Neural cell (in vitro differentiated cells): ENCODE results near the gene FLT1. TPM values are rescaled to one million over a fixed set of nuclear protein-coding genes. Genes with fewer than 3 reads are reported as not detected.

Experiments
- H2AFZ ChIP-seq: fragments of 200-600, 300-800 bp; sonication (generic), shearing (Covaris generic); 2 replicates; pipeline ENCODE4 v1.6.0; 2014; ENCODE audit warnings: low read depth, mild to moderate bottlenecking, antibody characterized with exemption, low read length, moderate library complexity
- H3F3A ChIP-seq: fragments of 200-600 bp; shearing (Covaris generic); 2 replicates; pipeline ENCODE4 v1.6.1; 2016; ENCODE audit warnings: mild to moderate bottlenecking, moderate library complexity, mixed read lengths, antibody characterized with exemption, low read length; ENCODE audit not compliant: insufficient read depth, poor library complexity, severe bottlenecking
- H3K27ac ChIP-seq: fragments of 200-600, 300-800 bp; sonication (generic), shearing (Covaris generic); 2 replicates; pipeline ENCODE4 v1.5.1; 2014; ENCODE audit warnings: mild to moderate bottlenecking, low read length, moderate library complexity
- H3K27me3 ChIP-seq: fragments of 300-800, 200-600 bp; sonication (generic), shearing (Covaris generic); 2 replicates; pipeline ENCODE4 v1.6.0; 2014; ENCODE audit warnings: mild to moderate bottlenecking, low read depth, low read length, moderate library complexity; ENCODE audit not compliant: insufficient read depth
- H3K36me3 ChIP-seq: fragments of 300-800, 200-600 bp; sonication (generic), shearing (Covaris generic); 2 replicates; pipeline ENCODE4 v1.5.1; 2014; ENCODE audit warnings: mild to moderate bottlenecking, antibody characterized with exemption, low read length, moderate library complexity; ENCODE audit not compliant: insufficient read depth
- H3K4me2 ChIP-seq: fragments of 300-800, 200-600 bp; sonication (generic), shearing (Covaris generic); 2 replicates; pipeline ENCODE4 v1.6.0; 2014; ENCODE audit warnings: mild to moderate bottlenecking, low read length
- H3K4me3 ChIP-seq: fragments of 300-800, 200-600 bp; sonication (generic), shearing (Covaris generic); 2 replicates; pipeline ENCODE4 v1.5.1; 2014; ENCODE audit warnings: mild to moderate bottlenecking, low read length, moderate library complexity
- H3K79me2 ChIP-seq: fragments of 200-600 bp; shearing (Covaris generic); replicated peaks from 2 replicates; pipeline ENCODE4 v1.6.0; 2014; ENCODE audit warnings: mild to moderate bottlenecking, low read length, moderate library complexity; ENCODE audit not compliant: insufficient read depth
- H3K9ac ChIP-seq: fragments of 300-800, 200-600 bp; sonication (generic), shearing (Covaris generic); 2 replicates; pipeline ENCODE4 v1.6.1; 2016; ENCODE audit warnings: mild to moderate bottlenecking, low read length, mixed read lengths
- H3K9me2 ChIP-seq: fragments of 200-600 bp; shearing (Covaris generic); 2 replicates; pipeline ENCODE4 v1.6.1; 2016; ENCODE audit warnings: mild to moderate bottlenecking, low read length, mixed read lengths; ENCODE audit not compliant: insufficient read depth
- H3K9me3 ChIP-seq: fragments of 200-600, 300-800 bp; sonication (generic), shearing (Covaris generic); 2 replicates; pipeline ENCODE4 v1.6.1; 2016; ENCODE audit warnings: mild to moderate bottlenecking, mixed run types, low read length, moderate library complexity, mixed read lengths
- H4K20me1 ChIP-seq: fragments of 200-600 bp; shearing (Covaris generic); 2 replicates; pipeline ENCODE4 v1.6.1; 2016; ENCODE audit warnings: mild to moderate bottlenecking, mixed run types; ENCODE audit not compliant: insufficient read depth
- EP300 ChIP-seq: fragments of 450-650 bp; conservative IDR thresholded peaks from 2 replicates; pipeline ENCODE4 v1.6.1; 2014; ENCODE audit warnings: antibody characterized with exemption, mild to moderate bottlenecking, moderate library complexity; ENCODE audit not compliant: poor library complexity, severe bottlenecking
- EZH2 ChIP-seq: fragments of 200-600, 300-800 bp; shearing (Covaris generic), sonication (generic); IDR thresholded peaks from 2 replicates; pipeline ENCODE4 v1.6.1; 2014; ENCODE audit warnings: antibody characterized with exemption, low read length, borderline replicate concordance, mild to moderate bottlenecking; ENCODE audit not compliant: insufficient read depth, poor library complexity, severe bottlenecking
- MXI1 ChIP-seq: fragments of 450-650 bp; conservative IDR thresholded peaks from 2 replicates; pipeline ENCODE4 v1.6.1; 2014; ENCODE audit warnings: antibody characterized with exemption, mild to moderate bottlenecking; ENCODE audit not compliant: poor library complexity, severe bottlenecking
- POLR2AphosphoS5 ChIP-seq: IDR thresholded peaks from 2 replicates; pipeline ENCODE4 v1.6.1; 2012
- RAD21 ChIP-seq: fragments of 450-650 bp; conservative IDR thresholded peaks from 2 replicates; pipeline ENCODE4 v1.6.1; 2014; ENCODE audit warnings: antibody characterized with exemption, mild to moderate bottlenecking, moderate library complexity
- SMC3 ChIP-seq: fragments of 450-650 bp; conservative IDR thresholded peaks from 2 replicates; pipeline ENCODE4 v1.6.1; 2014; ENCODE audit warnings: antibody characterized with exemption, mild to moderate bottlenecking, moderate library complexity; ENCODE audit not compliant: poor library complexity
- TAF1 ChIP-seq: IDR thresholded peaks from 2 replicates; pipeline ENCODE4 v1.6.1; 2012; ENCODE audit warnings: low read depth
- polyA plus RNA-seq: library from polyadenylated mRNA; depleted of rRNA; stranded (reverse); fragments of >200 nt; gene quantifications from 2 replicates; pipeline ENCODE4 v1.2.3, GENCODE V29; 2014
- TF ChIP-seq, protein P1 (sequence below): IDR thresholded peaks from 2 replicates; pipeline ENCODE4 v1.6.1; 2012; ENCODE audit warnings: borderline replicate concordance
- TF ChIP-seq, protein P2 (sequence below): fragments of 450-650 bp; IDR thresholded peaks from 2 replicates; pipeline ENCODE4 v1.5.1; 2014; ENCODE audit warnings: antibody characterized with exemption, mild to moderate bottlenecking, moderate library complexity; ENCODE audit not compliant: poor library complexity, severe bottlenecking

Gene FLT1
- polyA plus RNA-seq, 1 donor from 2014 or later = not detected

DNA sequence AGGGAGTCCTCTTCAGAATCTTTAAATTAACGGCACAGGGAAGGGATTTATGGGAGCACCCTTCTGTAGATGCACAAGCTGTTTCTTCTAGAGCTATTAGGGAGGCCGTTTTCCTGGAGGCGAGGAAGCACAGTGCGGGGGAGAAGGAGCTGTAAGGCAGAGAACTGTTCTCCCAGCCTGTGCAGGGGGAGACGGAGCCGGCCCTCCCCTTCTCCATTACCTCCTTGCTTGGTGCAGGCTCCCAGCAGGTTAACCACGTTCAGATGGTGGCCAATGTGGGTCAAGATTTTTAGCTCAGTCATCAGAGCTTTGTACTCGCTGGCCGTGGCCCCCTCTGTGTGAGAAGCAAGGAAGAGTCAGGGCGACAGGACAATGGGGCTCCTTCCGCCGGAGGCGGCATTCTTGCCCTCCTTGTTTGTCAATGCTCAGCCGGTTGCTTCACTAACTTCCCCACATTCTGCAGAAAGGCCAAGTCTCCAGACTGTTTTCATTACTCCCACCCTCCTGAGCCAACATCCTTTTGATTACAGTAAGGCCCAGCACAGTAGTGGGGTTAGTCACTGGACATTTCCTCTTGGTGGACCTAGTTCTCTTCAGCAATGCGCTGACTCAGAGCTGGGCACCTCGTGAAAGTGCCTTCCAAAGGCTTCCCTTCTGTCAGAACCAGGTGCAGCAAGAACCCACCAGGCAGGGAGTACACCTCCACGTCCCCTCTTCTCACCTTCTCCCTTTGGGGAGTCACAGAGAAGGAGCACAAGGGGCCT, 165.4 kb downstream of the FLT1 start:
- H3K4me3 ChIP-seq = no peak overlapping the region

DNA sequence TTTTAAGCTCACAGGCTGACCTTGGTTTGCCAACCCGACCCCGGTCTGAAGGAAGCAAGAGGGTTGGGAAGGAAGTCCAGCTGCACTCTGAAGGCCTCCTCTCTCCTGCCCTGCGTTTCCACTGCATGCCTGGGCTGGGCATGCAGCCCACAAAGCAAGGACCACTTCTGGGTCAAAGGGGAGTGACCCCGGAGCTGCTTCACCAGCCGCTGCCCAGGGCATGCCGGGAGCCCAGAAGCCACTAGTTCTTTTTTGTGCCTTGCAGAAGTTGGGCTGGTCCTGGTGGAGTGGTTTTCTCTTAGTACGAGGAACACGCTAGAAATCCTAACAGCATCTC, 166.7 kb downstream of the FLT1 start:
- TF ChIP-seq SMC3 (no peak), EP300 (no peak), MXI1 (no peak), POLR2AphosphoS5 (no peak), RAD21 (no peak), TAF1 (no peak), EZH2 (no peak)
- TF ChIP-seq, protein P1, sequence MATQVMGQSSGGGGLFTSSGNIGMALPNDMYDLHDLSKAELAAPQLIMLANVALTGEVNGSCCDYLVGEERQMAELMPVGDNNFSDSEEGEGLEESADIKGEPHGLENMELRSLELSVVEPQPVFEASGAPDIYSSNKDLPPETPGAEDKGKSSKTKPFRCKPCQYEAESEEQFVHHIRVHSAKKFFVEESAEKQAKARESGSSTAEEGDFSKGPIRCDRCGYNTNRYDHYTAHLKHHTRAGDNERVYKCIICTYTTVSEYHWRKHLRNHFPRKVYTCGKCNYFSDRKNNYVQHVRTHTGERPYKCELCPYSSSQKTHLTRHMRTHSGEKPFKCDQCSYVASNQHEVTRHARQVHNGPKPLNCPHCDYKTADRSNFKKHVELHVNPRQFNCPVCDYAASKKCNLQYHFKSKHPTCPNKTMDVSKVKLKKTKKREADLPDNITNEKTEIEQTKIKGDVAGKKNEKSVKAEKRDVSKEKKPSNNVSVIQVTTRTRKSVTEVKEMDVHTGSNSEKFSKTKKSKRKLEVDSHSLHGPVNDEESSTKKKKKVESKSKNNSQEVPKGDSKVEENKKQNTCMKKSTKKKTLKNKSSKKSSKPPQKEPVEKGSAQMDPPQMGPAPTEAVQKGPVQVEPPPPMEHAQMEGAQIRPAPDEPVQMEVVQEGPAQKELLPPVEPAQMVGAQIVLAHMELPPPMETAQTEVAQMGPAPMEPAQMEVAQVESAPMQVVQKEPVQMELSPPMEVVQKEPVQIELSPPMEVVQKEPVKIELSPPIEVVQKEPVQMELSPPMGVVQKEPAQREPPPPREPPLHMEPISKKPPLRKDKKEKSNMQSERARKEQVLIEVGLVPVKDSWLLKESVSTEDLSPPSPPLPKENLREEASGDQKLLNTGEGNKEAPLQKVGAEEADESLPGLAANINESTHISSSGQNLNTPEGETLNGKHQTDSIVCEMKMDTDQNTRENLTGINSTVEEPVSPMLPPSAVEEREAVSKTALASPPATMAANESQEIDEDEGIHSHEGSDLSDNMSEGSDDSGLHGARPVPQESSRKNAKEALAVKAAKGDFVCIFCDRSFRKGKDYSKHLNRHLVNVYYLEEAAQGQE = no peak
- TF ChIP-seq, protein P2, sequence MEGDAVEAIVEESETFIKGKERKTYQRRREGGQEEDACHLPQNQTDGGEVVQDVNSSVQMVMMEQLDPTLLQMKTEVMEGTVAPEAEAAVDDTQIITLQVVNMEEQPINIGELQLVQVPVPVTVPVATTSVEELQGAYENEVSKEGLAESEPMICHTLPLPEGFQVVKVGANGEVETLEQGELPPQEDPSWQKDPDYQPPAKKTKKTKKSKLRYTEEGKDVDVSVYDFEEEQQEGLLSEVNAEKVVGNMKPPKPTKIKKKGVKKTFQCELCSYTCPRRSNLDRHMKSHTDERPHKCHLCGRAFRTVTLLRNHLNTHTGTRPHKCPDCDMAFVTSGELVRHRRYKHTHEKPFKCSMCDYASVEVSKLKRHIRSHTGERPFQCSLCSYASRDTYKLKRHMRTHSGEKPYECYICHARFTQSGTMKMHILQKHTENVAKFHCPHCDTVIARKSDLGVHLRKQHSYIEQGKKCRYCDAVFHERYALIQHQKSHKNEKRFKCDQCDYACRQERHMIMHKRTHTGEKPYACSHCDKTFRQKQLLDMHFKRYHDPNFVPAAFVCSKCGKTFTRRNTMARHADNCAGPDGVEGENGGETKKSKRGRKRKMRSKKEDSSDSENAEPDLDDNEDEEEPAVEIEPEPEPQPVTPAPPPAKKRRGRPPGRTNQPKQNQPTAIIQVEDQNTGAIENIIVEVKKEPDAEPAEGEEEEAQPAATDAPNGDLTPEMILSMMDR = no peak
- Histone ChIP-seq H3K4me3 (no peak overlapping the region), H3K27me3 (no peaks in the 10 kb centered on the region), H4K20me1 (no peaks in the 10 kb centered on the region), H3K9ac (no peak overlapping the region), H3K27ac (no peak overlapping the region), H3F3A (no peaks in the 10 kb centered on the region), H3K36me3 (no peaks in the 10 kb centered on the region), H3K4me2 (no peak overlapping the region), H3K9me3 (no peaks in the 10 kb centered on the region), H2AFZ (no peak overlapping the region), H3K79me2 (no peaks in the 10 kb centered on the region), H3K9me2 (no peaks in the 10 kb centered on the region)

More for the DNA sequence above, 165.4 kb downstream of the FLT1 start:
- Histone ChIP-seq H3K9ac (no peak overlapping the region), H3K27me3 (no peaks in the 10 kb centered on the region), H3K9me3 (no peaks in the 10 kb centered on the region), H3K9me2 (no peaks in the 10 kb centered on the region), H3K4me2 (no peak overlapping the region), H2AFZ (no peak overlapping the region), H3K36me3 (no peaks in the 10 kb centered on the region), H3F3A (no peaks in the 10 kb centered on the region), H3K27ac (no peak overlapping the region), H4K20me1 (no peaks in the 10 kb centered on the region), H3K79me2 (no peaks in the 10 kb centered on the region)
- TF ChIP-seq EZH2 (no peak), RAD21 (no peak), POLR2AphosphoS5 (no peak), SMC3 (no peak), EP300 (no peak), TAF1 (no peak), MXI1 (no peak)
- TF ChIP-seq, protein P2 = no peak
- TF ChIP-seq, protein P1 = no peak
